GM18505 (cell line): ENCODE measurements around the gene SLC20A1.
"Not testable (repeated sequence)": the region's sequence is repeated elsewhere in the genome, so short reads cannot be mapped to it uniquely, and the experiment has no call there.

Source experiments
- ATAC-seq: cut with Tn5 transposase; IDR thresholded peaks from one replicate; pipeline ENCODE4 v1.9.1; 2021; ENCODE audit not compliant: unreplicated experiment
- POLR2A ChIP-seq: IDR thresholded peaks from 4 replicates; pipeline ENCODE4 v1.6.1; 2011; ENCODE audit warnings: borderline replicate concordance; ENCODE audit not compliant: insufficient read depth, insufficient read length; ENCODE audit errors: extremely low read depth

SLC20A1 gene

DNA sequence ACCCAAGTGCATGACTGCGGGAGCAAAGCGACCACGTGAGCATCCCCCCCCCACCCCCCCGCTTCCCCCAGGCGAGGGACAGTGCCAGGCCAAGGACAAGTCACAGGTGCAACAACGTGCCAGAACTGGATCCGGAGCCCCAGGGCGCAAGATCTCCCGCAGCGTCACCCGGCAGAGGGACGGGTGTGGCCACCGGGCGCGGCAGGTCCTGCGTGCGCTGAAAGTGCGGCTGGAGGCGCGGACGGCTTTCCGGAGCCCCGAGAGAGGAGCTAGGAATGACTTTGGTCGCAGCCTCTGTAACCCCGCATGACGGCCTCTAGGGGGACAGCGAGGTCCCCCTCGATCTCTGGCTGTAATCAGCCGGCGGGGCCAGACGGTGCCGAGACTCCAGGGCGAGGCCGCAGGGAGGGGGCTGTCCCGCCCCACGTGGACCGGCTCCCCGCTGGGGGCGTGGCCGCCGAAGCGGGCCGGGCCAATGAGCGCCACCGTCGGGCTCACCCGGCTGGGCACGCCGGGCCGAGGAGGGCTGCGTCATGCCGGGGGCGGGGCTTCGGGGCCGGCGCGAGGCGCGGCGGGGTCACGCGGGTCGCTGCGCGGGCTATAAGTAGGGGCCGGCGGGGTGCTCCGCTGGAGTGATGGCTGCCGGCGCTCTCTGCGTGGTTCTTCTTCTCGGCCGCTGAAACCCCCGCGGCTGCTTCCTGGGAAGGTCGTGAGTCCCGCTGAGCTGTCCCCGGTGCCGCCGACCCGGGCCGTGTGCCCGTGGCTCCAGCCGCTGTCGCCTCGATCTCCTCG lies at the start of gene SLC20A1:
SLC20A1 (plus strand) TSS at position 630 of the 792 bp plus-strand sequence. CDS start 890 bp downstream, outside the sequence.
- ATAC-seq: peak; percentile 85
- peak; percentile 99 for TF ChIP-seq POLR2A

- no peak for ATAC-seq
Observed at GRCh38 chr2:112597537-112598322, 48.0 kb upstream of the SLC20A1 start.

DNA sequence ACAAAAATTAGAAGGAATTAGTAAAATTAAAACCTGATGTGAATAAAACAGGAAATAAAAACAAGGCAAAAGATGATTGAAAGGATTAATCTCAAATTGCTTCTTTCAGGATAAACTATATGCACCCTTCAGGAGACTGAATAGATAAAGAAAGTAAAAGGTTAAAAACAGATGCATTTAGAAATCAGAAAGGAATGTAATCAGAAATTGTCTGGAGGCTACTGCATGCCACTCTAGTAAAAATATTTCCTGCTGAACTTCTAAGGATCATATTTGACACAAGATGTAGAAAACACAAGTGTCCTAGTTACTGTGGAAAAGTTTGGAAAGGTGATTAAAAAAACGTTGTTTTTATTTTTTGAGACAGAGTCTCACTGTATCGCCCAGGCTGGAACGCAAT lies 45.1 kb upstream of the SLC20A1 start:
- no peak for ATAC-seq
- TF ChIP-seq POLR2A: no peak

More at GRCh38 chr2:112597537-112598322, 48.0 kb upstream of the SLC20A1 start:
- no peak for TF ChIP-seq POLR2A

DNA sequence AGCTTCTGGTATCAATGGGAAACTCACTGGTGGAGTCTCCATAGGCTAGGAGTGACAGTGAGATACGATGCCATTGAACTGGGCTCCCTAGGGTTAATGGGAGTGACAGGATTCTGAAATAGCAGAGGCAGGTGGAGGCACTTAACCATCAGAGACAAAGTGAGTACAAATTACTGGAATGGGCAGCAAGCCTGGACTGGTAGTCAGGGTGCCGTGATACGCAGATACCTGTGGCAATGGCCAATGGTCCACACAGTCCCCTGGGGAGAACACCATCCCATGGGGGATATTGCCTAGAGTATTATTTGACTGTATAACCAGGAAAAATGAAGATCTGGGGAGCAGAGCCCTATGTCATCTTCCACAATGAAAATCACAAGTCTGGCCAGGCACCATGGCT lies 44.0 kb upstream of the SLC20A1 start:
- ATAC-seq: no peak
- TF ChIP-seq POLR2A: no peak

- ATAC-seq: no peak
- TF ChIP-seq POLR2A: no peak
Observed at GRCh38 chr2:112602917-112603316, 42.8 kb upstream of the SLC20A1 start.

- no peak for ATAC-seq
- no peak for TF ChIP-seq POLR2A
Observed at GRCh38 chr2:112603731-112604130, 42.0 kb upstream of the SLC20A1 start.

DNA sequence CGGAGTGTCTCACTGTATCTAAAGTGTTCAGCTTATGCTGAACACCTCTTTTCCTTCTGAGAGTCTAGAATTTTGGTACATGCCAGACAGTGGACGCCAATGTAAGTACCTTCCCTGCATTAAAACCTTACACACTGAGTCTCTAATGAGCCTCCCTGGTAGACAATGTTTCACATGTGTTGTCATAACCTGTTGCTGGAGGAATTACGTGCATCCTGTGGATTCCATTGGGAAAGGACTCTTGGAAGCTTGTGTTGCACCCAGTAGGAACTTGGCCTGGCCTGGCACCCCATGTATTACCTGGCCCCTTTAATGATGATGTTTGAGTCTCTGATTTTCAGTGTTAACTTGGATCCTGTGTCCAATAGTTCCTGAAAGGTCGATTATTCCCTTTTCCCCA lies 40.8 kb upstream of the SLC20A1 start:
- ATAC-seq: no peak
- TF ChIP-seq POLR2A: no peak

DNA sequence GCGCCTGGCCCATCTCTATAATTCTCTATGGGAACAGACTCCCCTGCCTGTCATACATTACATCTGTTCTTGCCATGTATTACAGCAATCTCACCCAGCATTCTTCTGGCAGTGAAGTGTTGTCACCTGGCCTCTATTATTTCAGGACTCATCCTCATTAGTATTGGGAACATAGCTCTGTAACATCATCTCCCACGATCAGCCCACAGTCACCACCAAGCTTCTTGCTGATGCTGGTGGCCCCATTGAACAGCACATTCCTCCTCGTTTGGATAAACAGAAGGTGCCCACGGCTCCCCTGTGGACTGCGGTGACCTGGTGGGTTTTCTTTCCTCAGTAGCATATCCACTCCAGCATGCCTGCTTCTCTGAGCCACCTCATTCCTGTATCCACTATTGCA lies 39.8 kb upstream of the SLC20A1 start:
- TF ChIP-seq POLR2A: no peak
- no peak for ATAC-seq

- ATAC-seq: no peak
Observed at GRCh38 chr2:112606547-112606946, 39.2 kb upstream of the SLC20A1 start.

GRCh38 chr2:112607680-112608438 lies 37.9 kb upstream of the SLC20A1 start:
- no peak for ATAC-seq

More at GRCh38 chr2:112606547-112606946, 39.2 kb upstream of the SLC20A1 start:
- TF ChIP-seq POLR2A: no peak

DNA sequence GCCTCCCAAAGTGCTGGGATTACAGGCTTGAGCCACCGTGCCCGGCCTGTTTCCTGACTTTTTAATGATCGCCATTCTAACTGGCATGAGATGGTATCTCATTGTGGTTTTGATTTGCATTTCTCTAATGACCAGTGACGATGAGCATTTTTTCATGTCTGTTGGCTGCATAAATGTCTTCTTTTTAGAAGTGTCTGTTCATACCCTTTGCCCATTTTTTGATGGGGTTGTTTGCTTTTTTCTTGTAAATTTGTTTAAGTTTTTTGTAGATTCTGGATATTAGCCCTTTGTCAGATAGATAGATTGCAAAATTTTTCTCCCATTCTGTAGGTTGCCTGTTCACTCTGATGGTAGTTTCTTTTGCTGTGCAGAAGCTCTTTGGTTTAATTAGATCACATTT lies 36.4 kb upstream of the SLC20A1 start:
- not testable (repeated sequence) for ATAC-seq

More at GRCh38 chr2:112607680-112608438, 37.9 kb upstream of the SLC20A1 start:
- no peak for TF ChIP-seq POLR2A

- not testable (repeated sequence) for ATAC-seq
Observed at GRCh38 chr2:112612283-112612682, 33.5 kb upstream of the SLC20A1 start.

DNA sequence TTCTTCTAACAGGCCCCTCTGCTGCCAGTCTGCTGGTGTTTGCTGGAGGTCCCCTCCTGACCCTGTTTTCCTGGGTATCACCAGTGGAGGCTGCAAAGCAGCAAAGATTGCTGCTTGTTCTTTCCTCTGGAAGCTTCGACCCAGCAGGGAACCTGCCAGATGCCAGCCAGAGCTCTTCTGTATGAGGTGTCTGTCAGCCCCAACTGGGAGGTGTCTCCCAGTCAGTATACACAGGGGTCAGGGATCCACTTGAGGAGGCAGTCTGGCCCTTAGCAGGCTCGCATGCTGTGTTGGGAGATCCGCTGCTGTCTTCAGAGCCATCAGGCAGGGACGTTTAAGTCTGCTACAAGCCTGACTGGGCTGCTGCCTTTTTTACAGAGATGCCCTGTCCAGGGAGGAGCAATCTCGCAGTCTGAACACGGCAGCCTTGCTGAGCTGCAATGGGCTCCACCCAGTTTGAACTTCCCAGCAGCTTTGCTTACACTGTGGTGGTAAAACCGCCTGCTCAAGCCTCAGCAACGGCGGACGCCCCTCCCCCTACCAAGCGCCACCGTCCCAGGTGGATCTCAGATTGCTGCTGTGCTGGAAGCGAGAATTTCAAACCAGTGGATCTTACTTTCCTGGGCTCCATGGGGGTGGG lies 31.4 kb upstream of the SLC20A1 start:
- no peak for ATAC-seq
- no peak for TF ChIP-seq POLR2A
